ENCODE data around the gene CDH15. TPM values are rescaled to one million over a fixed set of nuclear protein-coding genes. Genes with fewer than 3 reads are reported as not detected.

CDH15 gene
- total and polyA plus RNA-seq, 2 of the 13 experiments (the other 11 are each of a cell fraction or from before 2014, with no cell fraction given) = 0.74 to 2.2 TPM

- no peaks in the 10 kb centered on the region for H3K79me2 ChIP-seq (ENCODE audit: insufficient read depth, low read length)
- no peaks in the 10 kb centered on the region for H3K9me3 ChIP-seq (ENCODE audit: low read length)
- BruUV-seq (replicated peaks) = no TSS peak
- TF ChIP-seq TGIF2 (CRISPR knock-in tag; IDR thresholded peaks at IDR 0.05) (no peak), ZNF17 (CRISPR knock-in tag; IDR thresholded peaks at IDR 0.05) (no peak), STAG1 (CRISPR knock-in tag; IDR thresholded peaks at IDR 0.05) (no peak), ZSCAN21 (CRISPR knock-in tag; IDR thresholded peaks at IDR 0.05; ENCODE audit: borderline replicate concordance) (0 out of 2 replicates have a peak, but pooled peaks have one; percentile 29), ZNF670 (CRISPR knock-in tag; IDR thresholded peaks at IDR 0.05; ENCODE audit: borderline replicate concordance) (no peak), CHD2 (IDR thresholded peaks at IDR 0.05; ENCODE audit: low read depth, low read length) (no peak), ZNF276 (CRISPR knock-in tag; IDR thresholded peaks at IDR 0.05; ENCODE audit: low read depth) (no peak), IKZF1 (IDR thresholded peaks at IDR 0.05) (no peak), LCORL (IDR thresholded peaks at IDR 0.05) (no peak), LCORL (CRISPR knock-in tag; IDR thresholded peaks at IDR 0.05) (no peak), IRF9 (CRISPR knock-in tag; IDR thresholded peaks at IDR 0.05; ENCODE audit: borderline replicate concordance) (0 out of 2 replicates have a peak, but pooled peaks have one; percentile 38), ZNF180 (CRISPR knock-in tag; IDR thresholded peaks at IDR 0.05; ENCODE audit: borderline replicate concordance, low read depth) (no peak), HNF4A (CRISPR knock-in tag; IDR thresholded peaks at IDR 0.05) (0 out of 2 replicates have a peak, but pooled peaks have one; percentile 24), NPAS2 (CRISPR knock-in tag; IDR thresholded peaks at IDR 0.05; ENCODE audit: borderline replicate concordance) (no peak), CENPT (CRISPR knock-in tag; IDR thresholded peaks at IDR 0.05; ENCODE audit: low read depth) (no peak), ZNF350 (CRISPR knock-in tag; IDR thresholded peaks at IDR 0.05; ENCODE audit: borderline replicate concordance, low read depth) (no peak), ZMYM3 (CRISPR knock-in tag; IDR thresholded peaks at IDR 0.05) (no peak), TOPORS (CRISPR knock-in tag; IDR thresholded peaks at IDR 0.05) (no peak), AGO1 (IDR thresholded peaks at IDR 0.05; ENCODE audit: low read depth, low read length, poor library complexity, severe bottlenecking) (peak; percentile 7), HES4 (CRISPR knock-in tag; IDR thresholded peaks at IDR 0.05; ENCODE audit: borderline replicate concordance) (0 out of 2 replicates have a peak, but pooled peaks have one; percentile 25), ZNF563 (CRISPR knock-in tag; IDR thresholded peaks at IDR 0.05) (no peak)
- TF ChIP-seq, protein P1, sequence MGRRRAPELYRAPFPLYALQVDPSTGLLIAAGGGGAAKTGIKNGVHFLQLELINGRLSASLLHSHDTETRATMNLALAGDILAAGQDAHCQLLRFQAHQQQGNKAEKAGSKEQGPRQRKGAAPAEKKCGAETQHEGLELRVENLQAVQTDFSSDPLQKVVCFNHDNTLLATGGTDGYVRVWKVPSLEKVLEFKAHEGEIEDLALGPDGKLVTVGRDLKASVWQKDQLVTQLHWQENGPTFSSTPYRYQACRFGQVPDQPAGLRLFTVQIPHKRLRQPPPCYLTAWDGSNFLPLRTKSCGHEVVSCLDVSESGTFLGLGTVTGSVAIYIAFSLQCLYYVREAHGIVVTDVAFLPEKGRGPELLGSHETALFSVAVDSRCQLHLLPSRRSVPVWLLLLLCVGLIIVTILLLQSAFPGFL (CRISPR knock-in tag; IDR thresholded peaks at IDR 0.05) = no peak
Measured at GRCh38 chr16:89156740-89157645, 14.6 kb upstream of the CDH15 start.

More at GRCh38 chr16:89156740-89157645, 14.6 kb upstream of the CDH15 start:
- Histone ChIP-seq H3K4me2 (ENCODE audit: low read depth, low read length) (no peak overlapping the region), H3K4me3 (replicated peaks in 1 of 3; ENCODE audit: insufficient read depth in 1 of 3, low read depth in 2 of 3, low read length in 3 of 3) (no peak overlapping the region), H3K27me3 (ENCODE audit: control insufficient read depth in 1 of 2, insufficient read depth in 2 of 2, low read length in 2 of 2) (peaks cover 19 to 47% of the 10 kb centered on the region in 2 experiments), H3K4me1 (ENCODE audit: insufficient read depth, low read length) (peaks cover 41% of the 10 kb centered on the region), H3K9ac (ENCODE audit: insufficient read depth, low read depth, low read length) (no peak overlapping the region), H2AFZ (ENCODE audit: low read length) (no peak overlapping the region), H3K36me3 (replicated peaks in 1 of 2; ENCODE audit: control insufficient read depth in 1 of 2, insufficient read depth in 2 of 2, low read length in 2 of 2) (no peaks in the 10 kb centered on the region), H3K27ac (ENCODE audit: extremely low read length, insufficient read depth, low read length) (no peak overlapping the region), H4K20me1 (ENCODE audit: insufficient read depth, low read length) (no peaks in the 10 kb centered on the region; the same call in 1 of the 2 replicates)
- intact Hi-C loops (cut with micrococcal nuclease; ENCODE audit: unreplicated experiment) (no loop called here), in situ Hi-C loops (cut with HindIII; ENCODE audit: extremely low pct_ligation_motif_present, low pct_unique_long_range_greater_than_20kb) (no loop called here)
- DNase-seq (ENCODE audit: low spot score) = no peak
- ChIA-PET POLR2A (no interaction called here), CTCF (ENCODE audit: low intra/inter-chr PET ratio, low total read pairs) (no interaction called here)
- 30% methylated on average over 22 of the region's 26 CpGs for WGBS (ENCODE audit: low lambda C conversion rate)
- FAIRE-seq = no peak
- ATAC-seq = peak; percentile 14
